Islet precursor cell (in vitro differentiated cells): Measurements from ENCODE around the gene KCNRG.
"Not testable (repeated sequence)": the region's sequence is repeated elsewhere in the genome, so short reads cannot be mapped to it uniquely, and the experiment has no call there.

ENCODE experiments used
- DNase-seq: peaks from one replicate; pipeline ENCODE4 v3.0.0-alpha.2; 2018

The KCNRG gene, protein sequence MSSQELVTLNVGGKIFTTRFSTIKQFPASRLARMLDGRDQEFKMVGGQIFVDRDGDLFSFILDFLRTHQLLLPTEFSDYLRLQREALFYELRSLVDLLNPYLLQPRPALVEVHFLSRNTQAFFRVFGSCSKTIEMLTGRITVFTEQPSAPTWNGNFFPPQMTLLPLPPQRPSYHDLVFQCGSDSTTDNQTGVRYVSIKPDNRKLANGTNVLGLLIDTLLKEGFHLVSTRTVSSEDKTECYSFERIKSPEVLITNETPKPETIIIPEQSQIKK

GRCh38 chr13:50015258-50015657, at the start of gene KCNRG:
Gene KCNRG, plus strand, starts transcription at chr13:50015444. Its CDS starts 50 bp downstream, at chr13:50015494.
- DNase-seq: no peak

DNA sequence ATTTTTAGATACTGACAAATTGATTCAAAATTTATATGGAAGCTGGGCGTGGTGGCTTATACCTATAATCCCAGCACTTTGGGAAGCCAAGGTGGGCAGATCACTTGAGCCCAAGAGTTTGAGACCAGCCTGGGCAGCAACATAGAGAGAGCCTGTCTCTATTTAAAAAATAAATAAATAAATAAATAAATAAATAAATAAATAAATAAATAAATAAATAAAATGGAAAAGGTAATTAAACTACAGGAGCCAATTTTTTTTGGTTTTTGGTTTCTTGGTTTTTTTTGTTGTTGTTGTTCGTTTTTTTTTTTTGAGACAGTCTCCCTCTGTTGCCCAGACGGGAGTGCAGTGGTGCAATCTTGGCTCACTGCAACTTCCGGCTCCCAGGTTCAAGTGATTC, 47.8 kb upstream of the KCNRG start:
- no peak for DNase-seq

DNA sequence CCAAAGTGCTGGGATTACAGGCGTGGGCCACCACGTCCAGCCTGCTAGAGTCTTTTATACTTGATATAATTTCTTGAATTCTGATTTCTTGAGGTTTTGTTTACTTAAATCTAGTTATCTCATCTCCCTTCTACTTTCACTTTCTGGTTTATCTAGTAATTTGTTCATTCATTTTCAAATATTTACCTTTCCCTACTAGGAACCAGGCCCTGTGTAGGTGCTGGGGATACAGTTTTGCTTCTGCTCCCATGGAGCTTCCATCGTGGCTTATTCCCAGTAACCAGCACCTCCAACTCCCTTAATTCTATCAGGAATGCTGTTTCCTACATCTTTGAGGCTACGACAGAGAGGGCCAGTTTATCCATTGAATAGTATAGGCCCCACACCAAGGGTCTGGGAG, 42.5 kb upstream of the KCNRG start:
- DNase-seq: no peak

DNA sequence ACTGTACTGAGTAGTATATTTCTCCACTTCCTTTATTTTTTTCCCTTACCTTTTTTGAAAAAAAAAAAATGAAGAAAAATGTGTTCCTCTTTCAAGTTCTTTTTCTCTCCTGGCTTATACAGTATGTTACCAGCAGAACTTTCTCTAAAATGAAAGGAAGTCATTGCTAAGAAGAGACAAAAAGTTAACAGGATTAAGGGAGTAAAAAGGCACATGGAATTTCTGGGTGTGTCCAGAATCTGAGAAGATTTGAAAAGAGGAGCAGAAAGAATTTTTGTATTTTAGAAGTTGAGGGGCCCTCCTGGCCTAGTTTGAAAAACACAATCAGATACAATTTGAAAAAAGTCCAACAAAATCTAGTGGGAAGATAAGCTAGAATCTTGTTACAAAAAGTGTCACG, 39.4 kb upstream of the KCNRG start:
- DNase-seq: no peak

DNA sequence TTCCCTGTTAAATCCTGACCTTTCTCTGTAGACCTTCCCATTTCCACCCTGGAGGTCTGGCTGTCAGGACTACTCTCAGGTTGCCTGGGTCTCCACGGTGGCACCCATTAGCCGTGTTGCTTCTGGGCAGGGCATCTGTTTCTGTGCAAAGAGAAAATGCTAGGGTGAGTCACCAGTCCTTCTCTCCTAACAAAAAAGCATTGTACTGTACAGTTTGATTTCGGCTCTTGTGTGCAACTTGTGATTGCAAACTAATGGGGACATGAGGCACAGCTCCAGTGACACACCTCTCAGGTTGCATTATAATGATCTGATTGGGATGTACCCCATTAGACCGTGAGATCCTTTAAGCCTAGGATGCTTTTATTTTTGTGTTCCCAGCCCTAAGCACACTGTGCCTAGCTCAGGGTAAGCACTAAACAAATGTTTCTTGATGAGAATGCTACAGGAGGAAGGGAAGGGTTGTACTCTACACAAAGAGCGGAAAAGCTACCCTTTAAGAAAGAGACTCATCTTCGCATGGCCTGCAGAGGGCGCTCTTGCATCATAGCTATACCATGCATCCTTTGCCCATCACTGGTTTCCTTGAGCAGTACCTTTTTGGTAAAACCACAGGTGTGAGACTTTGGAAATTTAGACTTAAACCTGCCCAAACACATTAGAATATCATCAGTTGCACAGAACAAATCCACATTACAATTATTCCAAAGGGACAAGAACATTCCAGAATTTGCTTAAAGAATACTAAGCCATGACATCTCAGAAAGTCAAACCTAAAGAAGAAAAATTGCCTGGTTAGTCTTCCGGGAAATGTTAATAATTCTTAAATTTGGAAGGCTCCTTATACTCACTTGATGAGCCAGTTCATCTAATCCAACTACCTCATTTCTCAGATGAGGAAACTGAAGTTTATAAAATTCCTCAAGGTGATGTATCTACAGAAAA, 38.7 kb upstream of the KCNRG start:
- peak; percentile 75 for DNase-seq

- no peak for DNase-seq
These were observed 37.3 kb upstream of the KCNRG start for GRCh38 chr13:49977992-49978391.

- DNase-seq: no peak
These were observed 35.0 kb upstream of the KCNRG start for GRCh38 chr13:49980266-49980665.

- DNase-seq: no peak
These were observed 30.1 kb upstream of the KCNRG start for GRCh38 chr13:49985129-49985528.

GRCh38 chr13:49986471-49986870, 28.8 kb upstream of the KCNRG start:
- DNase-seq: no peak

DNA sequence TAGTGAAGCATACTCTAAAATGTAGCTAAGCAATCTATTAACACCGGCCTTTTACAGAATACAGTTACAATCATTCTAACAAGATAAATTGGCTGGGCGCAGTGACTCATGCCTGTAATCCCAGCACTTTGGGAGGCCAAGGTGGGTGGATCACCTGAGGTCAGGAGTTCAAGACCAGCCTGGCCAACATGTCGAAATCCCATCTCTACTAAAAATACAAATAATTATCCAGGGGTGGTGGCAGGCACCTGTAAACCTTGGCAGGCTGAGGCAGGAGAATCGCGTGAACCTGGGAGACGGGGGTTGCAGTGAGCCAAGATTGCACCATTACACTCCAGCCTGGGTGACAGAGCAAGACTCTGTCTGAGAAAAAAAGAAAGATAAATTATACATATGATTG, 24.6 kb upstream of the KCNRG start:
- DNase-seq: not testable (repeated sequence)

DNA sequence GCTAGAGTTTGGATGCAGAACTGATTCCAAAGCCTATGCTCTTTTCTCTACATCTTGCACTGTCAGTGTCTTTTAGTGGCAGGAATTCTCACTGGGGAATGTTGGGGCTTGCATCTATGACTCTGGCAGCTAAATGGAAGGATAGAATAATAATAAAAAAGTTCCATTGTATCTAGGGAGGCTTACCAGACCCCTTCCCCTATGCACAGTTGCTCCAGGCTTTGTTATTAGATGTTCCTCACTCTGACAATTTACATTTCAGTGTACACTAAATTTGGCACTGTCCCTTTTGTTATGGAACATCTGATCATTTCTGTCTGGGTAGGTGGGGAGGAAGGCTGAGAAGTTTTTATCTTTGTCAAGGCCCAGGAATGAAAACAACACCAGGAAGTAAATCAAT, 22.1 kb upstream of the KCNRG start:
- DNase-seq: no peak

DNA sequence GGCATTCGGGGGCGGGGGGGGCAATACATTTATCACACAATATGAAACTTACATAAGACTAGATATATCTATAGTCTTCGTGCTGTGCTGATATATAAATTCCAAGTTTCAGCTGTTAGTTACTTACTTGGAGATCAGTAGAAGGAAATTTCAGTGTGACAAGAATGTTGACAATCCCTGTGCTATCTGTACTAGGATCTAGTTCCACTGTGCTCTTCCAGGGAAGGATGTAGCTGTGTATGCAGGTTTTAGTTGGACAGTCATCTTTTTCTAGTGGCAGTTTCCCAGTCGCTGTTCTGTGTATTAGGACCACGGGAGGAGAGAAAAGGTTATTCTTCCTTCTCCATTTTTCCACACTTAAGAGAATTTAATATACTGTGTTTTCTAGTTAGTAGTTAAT, 21.6 kb upstream of the KCNRG start:
- no peak for DNase-seq

DNA sequence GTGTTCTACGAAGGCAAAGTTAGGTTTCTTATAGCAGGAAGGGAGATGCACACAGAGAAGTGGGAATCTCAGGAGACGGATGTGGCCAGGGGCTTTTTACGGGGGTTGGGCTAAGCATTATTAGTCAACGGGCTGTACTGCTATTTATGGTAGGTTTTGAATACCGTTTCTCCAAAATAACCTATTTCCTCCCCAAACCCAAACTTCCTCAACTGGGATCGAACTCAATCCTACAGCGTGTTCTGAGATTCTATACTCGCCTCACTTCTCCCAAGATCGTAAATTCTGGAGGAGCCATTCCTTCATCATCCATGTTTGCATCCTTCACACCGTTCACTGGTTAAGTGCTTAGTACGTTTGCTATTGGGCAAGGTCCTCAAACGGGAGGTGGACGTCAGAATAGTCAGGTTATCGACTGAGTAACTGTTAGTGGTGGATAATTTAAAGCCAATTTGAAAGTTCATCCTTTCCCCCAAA, 19.6 kb upstream of the KCNRG start:
- no peak for DNase-seq

- peak; percentile 94 for DNase-seq
These were observed 18.9 kb upstream of the KCNRG start for GRCh38 chr13:49996161-49996915.

DNA sequence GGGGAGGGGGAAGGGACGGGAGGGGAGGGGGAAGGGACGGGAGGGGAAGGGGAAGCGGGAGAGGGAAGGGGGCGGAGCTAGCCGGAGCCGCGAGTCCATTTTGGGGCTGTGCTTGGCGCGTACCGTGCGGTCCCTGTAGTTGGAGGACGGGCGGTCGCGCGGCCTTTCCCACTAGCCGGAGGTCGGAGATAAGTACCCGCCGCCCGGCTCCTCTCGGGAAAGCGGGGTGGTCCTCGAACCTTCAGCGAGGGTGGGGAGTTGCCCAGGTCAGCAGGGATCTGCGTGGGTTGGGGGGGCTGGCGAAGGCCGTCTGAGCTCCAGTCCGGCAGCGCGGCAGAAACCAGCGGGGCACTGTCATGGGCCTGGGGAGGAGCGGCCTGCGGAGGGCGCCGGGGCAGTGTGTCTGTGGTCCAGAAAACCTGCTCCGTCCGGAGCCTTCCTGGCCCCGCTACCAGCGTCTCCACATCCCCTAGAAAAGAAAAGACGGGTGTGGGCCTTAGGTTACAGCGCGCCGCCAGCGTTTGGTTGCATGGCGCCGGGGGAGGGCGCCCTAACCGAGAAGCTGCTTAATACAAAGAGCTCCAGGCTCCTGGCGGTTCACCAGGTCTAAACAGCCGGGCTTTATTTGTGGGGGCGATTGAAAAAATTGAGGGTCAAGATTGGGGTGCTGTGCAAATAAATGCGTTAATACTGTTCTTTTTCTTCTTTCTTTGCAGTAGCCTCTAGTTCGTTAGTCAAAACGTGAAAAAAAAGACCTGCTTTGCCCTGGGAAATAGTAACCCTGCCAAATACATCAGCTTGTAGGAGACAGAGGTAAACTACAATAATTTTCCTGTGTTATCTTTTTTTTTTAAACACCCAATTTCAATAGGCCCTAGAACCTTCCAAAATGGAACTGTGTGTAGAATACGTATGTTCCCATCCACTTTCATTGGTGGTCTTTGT, 18.0 kb upstream of the KCNRG start, which contains the start of gene TRIM13:
TRIM13 (plus strand) TSS at position 92 of the 945 bp plus-strand sequence. CDS start 14,899 bp downstream, outside the sequence.
- peak; percentile 92 for DNase-seq

- no peak for DNase-seq
These were observed 17.3 kb upstream of the KCNRG start for GRCh38 chr13:49997955-49998354.

GRCh38 chr13:49998714-49999624, 16.3 kb upstream of the KCNRG start:
- DNase-seq: peak; percentile 57

DNA sequence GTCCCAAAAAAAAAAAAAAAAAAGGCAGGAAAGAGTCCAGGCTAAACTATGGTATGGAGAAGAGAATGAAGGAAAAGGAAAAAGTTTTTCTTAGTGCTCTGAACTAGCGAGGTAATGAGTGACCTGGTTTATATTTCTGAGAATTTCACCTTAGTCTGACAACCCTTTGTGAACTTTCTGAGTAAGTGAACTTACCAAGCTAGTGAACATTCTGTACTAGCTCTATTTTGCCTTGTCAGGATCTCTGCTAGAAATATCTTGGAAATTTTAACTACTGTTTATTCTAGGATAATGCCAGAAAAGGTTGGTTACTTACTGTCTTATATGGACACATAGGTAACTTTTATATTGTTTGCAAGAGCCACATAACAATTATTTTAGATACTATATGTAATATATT, 14.0 kb upstream of the KCNRG start:
- no peak for DNase-seq

DNA sequence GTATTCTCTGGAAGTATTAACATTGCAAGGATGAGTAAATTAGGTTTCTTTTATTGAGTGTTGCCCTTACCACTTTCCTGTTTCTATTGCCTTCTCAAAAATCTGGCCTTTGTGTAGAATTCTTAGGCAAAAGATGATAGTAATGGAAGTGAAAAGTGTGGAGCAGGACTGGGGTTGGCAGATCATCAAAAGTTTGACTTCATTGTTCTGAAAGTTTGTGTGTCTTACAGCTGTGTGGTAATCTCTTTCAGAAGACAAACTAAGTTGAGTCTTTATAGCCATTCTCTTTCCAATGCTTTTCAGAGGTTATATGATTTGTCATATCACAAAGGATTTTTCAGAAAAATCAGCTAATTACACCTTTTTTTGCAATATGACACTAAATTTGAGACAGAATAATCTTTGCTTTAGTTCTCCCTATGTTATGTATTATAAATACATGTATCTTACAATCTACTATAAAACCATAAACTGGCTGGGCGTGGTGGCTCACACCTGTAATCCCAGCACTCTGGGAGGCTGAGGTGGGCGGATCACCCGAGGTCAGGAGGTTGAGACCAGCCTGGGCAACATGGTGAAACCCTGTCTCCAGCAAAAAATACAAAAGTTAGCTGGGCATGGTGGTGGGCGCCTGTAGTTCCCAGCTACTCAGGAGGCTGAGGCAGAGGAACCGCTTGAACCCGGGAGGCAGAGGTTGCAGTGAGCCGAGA, 8.7 kb upstream of the KCNRG start:
- DNase-seq: no peak

DNA sequence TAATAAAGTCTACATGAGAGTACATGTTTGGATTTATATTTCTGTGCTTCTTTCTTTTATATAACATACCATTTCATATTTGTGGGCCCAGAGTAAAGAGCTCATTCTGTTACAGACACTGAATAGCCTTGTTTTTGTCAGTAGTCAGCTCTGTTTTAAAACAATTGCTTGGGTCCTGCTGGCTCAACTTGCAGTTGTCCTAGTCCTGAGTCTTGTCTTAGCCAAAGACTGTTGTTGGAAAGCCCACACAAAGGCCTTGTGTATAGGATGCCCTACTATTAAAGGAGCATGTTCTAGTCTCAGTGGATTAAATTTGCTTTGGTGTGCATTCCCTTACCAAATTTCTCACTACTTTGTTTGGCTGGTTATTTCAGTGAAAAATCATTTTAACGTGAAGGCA, 3.8 kb upstream of the KCNRG start:
- no peak for DNase-seq
